Neural cell (in vitro differentiated cells): ENCODE data around the gene FUT1.

ENCODE experiments used
- EZH2 ChIP-seq: fragments of 200-600, 300-800 bp; shearing (Covaris generic), sonication (generic); IDR thresholded peaks from 2 replicates; pipeline ENCODE4 v1.6.1; 2014; ENCODE audit warnings: antibody characterized with exemption, low read length, borderline replicate concordance, mild to moderate bottlenecking; ENCODE audit not compliant: insufficient read depth, poor library complexity, severe bottlenecking
- TF ChIP-seq, protein P1 (sequence below): fragments of 450-650 bp; IDR thresholded peaks from 2 replicates; pipeline ENCODE4 v1.5.1; 2014; ENCODE audit warnings: antibody characterized with exemption, mild to moderate bottlenecking, moderate library complexity; ENCODE audit not compliant: poor library complexity, severe bottlenecking

DNA sequence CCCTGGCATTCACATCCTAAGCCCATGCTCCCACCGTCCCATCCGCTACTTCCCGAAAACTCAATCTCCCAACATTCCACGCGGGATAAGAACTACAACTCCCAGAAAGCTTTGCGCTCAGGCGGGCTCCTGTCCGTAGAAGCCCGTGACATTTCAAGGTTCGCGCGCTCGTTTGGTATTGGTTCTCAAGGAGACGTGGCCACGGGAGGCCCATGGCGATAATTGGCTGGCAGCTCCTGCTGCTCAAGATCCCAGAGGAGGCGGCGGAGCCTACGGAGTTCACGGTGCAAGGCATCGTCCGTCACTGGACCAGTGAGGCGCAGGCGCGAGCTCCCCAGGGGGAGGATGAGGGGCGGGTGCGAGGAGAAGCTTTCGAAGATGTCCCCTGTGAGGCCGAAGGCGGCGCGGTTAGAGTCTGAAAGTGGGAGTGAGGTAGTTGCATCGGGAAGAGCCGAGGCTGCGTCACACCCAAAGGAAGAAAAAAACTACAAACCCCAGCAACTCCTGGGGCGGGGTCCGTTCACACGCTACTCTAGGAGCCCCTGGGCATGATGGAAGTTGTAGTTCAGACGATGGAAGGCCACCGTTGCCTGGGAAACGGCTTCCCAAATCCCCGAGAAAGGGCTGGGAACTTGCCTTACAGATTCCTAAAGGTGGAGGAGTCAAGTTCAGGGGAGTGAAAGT, 31.7 kb downstream of the FUT1 start:
- TF ChIP-seq, protein P1, sequence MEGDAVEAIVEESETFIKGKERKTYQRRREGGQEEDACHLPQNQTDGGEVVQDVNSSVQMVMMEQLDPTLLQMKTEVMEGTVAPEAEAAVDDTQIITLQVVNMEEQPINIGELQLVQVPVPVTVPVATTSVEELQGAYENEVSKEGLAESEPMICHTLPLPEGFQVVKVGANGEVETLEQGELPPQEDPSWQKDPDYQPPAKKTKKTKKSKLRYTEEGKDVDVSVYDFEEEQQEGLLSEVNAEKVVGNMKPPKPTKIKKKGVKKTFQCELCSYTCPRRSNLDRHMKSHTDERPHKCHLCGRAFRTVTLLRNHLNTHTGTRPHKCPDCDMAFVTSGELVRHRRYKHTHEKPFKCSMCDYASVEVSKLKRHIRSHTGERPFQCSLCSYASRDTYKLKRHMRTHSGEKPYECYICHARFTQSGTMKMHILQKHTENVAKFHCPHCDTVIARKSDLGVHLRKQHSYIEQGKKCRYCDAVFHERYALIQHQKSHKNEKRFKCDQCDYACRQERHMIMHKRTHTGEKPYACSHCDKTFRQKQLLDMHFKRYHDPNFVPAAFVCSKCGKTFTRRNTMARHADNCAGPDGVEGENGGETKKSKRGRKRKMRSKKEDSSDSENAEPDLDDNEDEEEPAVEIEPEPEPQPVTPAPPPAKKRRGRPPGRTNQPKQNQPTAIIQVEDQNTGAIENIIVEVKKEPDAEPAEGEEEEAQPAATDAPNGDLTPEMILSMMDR = peak; percentile 42
- TF ChIP-seq EZH2 = no peak
